Right hindlimb (tissue), 1 donor: Measurements from ENCODE around the gene IFI35.
"Not testable (repeated sequence)": the region's sequence is repeated elsewhere in the genome, so short reads cannot be mapped to it uniquely, and the experiment has no call there.

Experiments used
- DNase-seq: peaks from one replicate; pipeline ENCODE4 v3.0.0-alpha.2; 2018

The IFI35 gene

GRCh38 chr17:43024407-43025289 lies 18.1 kb downstream of the IFI35 start, which contains the start of gene RND2:
Gene RND2, plus strand, starts transcription at chr17:43025231. Its CDS starts 117 bp downstream, at chr17:43025348.
- DNase-seq = peak; percentile 96

- no peak for DNase-seq
These were observed 18.7 kb downstream of the IFI35 start for GRCh38 chr17:43025290-43025657.

- DNase-seq = no peak
These were observed 19.4 kb downstream of the IFI35 start for GRCh38 chr17:43025766-43026537.

GRCh38 chr17:43026595-43026994 lies 20.0 kb downstream of the IFI35 start:
- DNase-seq = no peak

GRCh38 chr17:43027091-43028032 lies 20.8 kb downstream of the IFI35 start:
- DNase-seq = no peak

- no peak for DNase-seq
These were observed 21.8 kb downstream of the IFI35 start for GRCh38 chr17:43028221-43028861.

GRCh38 chr17:43030137-43030767 lies 23.7 kb downstream of the IFI35 start:
- DNase-seq = no peak

GRCh38 chr17:43031666-43032065 lies 25.1 kb downstream of the IFI35 start:
- DNase-seq = no peak

GRCh38 chr17:43033948-43034881 lies 27.6 kb downstream of the IFI35 start:
- DNase-seq = no peak

- DNase-seq = no peak
These were observed 28.3 kb downstream of the IFI35 start for GRCh38 chr17:43034894-43035293.

- no peak for DNase-seq
These were observed 33.1 kb downstream of the IFI35 start for GRCh38 chr17:43039646-43040045.

- DNase-seq = no peak
These were observed 34.1 kb downstream of the IFI35 start for GRCh38 chr17:43040655-43041054.

- no peak for DNase-seq
These were observed 35.5 kb downstream of the IFI35 start for GRCh38 chr17:43042025-43042628.

- no peak for DNase-seq
These were observed 36.7 kb downstream of the IFI35 start for GRCh38 chr17:43043307-43043706.

- DNase-seq = no peak
These were observed 37.4 kb downstream of the IFI35 start for GRCh38 chr17:43044024-43044423.

GRCh38 chr17:43051969-43052368 lies 45.4 kb downstream of the IFI35 start:
- no peak for DNase-seq

- DNase-seq = not testable (repeated sequence)
These were observed 46.4 kb downstream of the IFI35 start for GRCh38 chr17:43053008-43053407.

- DNase-seq = no peak
These were observed 49.5 kb downstream of the IFI35 start for GRCh38 chr17:43056051-43056450.

- DNase-seq = no peak
These were observed 56.5 kb downstream of the IFI35 start for GRCh38 chr17:43062984-43063638.
